ENCODE results near the gene NCKAP5. TPM values are rescaled to one million over a fixed set of nuclear protein-coding genes. Genes with fewer than 3 reads are reported as not detected.

The NCKAP5 gene
- total and polyA plus RNA-seq, 2 experiments from 2014 or later: 2.2 to 5.5 TPM

DNA sequence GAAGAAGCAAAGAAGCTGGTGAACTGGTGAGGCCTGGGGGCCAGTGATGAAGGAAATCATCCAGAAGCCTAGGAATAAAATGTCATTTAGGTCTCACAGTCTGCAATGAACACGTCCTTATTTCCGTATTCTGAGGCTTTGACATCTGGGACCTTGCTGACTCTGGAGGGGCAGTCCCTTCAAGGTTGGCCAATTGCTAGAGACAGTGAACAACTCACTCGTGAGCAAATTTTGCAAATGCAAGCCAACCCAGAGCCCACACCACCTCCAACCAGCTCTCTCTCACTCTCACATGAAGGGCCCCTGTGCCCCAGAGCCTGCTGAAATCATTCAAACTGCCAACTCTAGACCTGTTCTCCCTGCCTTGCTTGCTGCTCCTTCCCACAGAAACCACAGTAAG is 619.2 kb downstream of the NCKAP5 start:
- H3K27ac ChIP-seq: no peak overlapping the region
- no peaks in the 10 kb centered on the region for H3K9me2 ChIP-seq (replicated peaks; ENCODE audit: insufficient read depth)
- H3K79me2 ChIP-seq: no peaks in the 10 kb centered on the region
- no peak for DNase-seq (ENCODE audit: low spot score)
- H3K4me1 ChIP-seq (ENCODE audit: insufficient read depth): no peaks in the 10 kb centered on the region
- H3K27me3 ChIP-seq: no peaks in the 10 kb centered on the region
- WGBS (ENCODE audit: low lambda C conversion rate, missing lambda C conversion rate): 81% methylated on average over 3 of the region's 3 CpGs
- no peak overlapping the region for H2AFZ ChIP-seq
- no peak overlapping the region for H3K4me2 ChIP-seq
- H3K9me3 ChIP-seq (ENCODE audit: low read depth): no peaks in the 10 kb centered on the region
- no peak overlapping the region for H3K4me3 ChIP-seq
- H3K36me3 ChIP-seq (replicated peaks; ENCODE audit: insufficient read depth, low read depth): no peaks in the 10 kb centered on the region
- no peaks in the 10 kb centered on the region for H4K20me1 ChIP-seq (ENCODE audit: insufficient read depth, poor library complexity, severe bottlenecking)
- TF ChIP-seq, protein P1, sequence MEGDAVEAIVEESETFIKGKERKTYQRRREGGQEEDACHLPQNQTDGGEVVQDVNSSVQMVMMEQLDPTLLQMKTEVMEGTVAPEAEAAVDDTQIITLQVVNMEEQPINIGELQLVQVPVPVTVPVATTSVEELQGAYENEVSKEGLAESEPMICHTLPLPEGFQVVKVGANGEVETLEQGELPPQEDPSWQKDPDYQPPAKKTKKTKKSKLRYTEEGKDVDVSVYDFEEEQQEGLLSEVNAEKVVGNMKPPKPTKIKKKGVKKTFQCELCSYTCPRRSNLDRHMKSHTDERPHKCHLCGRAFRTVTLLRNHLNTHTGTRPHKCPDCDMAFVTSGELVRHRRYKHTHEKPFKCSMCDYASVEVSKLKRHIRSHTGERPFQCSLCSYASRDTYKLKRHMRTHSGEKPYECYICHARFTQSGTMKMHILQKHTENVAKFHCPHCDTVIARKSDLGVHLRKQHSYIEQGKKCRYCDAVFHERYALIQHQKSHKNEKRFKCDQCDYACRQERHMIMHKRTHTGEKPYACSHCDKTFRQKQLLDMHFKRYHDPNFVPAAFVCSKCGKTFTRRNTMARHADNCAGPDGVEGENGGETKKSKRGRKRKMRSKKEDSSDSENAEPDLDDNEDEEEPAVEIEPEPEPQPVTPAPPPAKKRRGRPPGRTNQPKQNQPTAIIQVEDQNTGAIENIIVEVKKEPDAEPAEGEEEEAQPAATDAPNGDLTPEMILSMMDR (IDR thresholded peaks at IDR 0.05; ENCODE audit: poor library complexity): no peak
- TF ChIP-seq EZH2 (IDR thresholded peaks at IDR 0.05; ENCODE audit: borderline replicate concordance) (no peak), EZH2phosphoT487 (IDR thresholded peaks at IDR 0.05; ENCODE audit: low read depth, severe bottlenecking, unreplicated experiment) (no peak)

DNA sequence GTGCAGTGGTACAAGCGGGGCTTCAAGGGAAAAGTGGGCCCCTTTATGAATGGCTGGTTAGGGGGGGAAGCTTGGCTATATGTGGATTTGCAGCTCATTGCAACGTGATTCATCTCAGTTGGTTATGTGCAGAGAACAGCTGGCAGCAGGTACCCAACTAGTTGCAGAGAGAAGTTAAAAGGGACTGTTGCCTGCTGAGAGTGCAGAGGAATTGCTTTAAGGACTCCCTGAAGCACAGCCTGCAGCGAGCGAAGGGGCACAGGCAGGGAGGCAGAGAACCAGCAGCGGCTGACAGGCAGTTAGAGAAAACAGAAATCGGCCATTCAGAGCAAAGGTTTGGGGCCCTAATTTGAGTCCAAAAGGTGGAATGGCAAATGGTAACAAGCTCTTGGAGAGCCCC is 620.1 kb downstream of the NCKAP5 start:
- DNase-seq (ENCODE audit: low spot score): no peak
- H4K20me1 ChIP-seq (ENCODE audit: insufficient read depth, poor library complexity, severe bottlenecking): no peaks in the 10 kb centered on the region
- no peaks in the 10 kb centered on the region for H3K4me1 ChIP-seq (ENCODE audit: insufficient read depth)
- H3K9me2 ChIP-seq (replicated peaks; ENCODE audit: insufficient read depth): no peaks in the 10 kb centered on the region
- H3K4me2 ChIP-seq: no peak overlapping the region
- 85% methylated on average over 6 of the region's 6 CpGs for WGBS (ENCODE audit: low lambda C conversion rate, missing lambda C conversion rate)
- no peaks in the 10 kb centered on the region for H3K79me2 ChIP-seq
- no peak for TF ChIP-seq EZH2 (IDR thresholded peaks at IDR 0.05; ENCODE audit: borderline replicate concordance)
- TF ChIP-seq, protein P1 (IDR thresholded peaks at IDR 0.05; ENCODE audit: poor library complexity): no peak
- H3K36me3 ChIP-seq (replicated peaks; ENCODE audit: insufficient read depth, low read depth): no peaks in the 10 kb centered on the region
- H3K27me3 ChIP-seq: no peaks in the 10 kb centered on the region
- no peak overlapping the region for H2AFZ ChIP-seq
- H3K27ac ChIP-seq: no peak overlapping the region
- H3K4me3 ChIP-seq: no peak overlapping the region
- no peaks in the 10 kb centered on the region for H3K9me3 ChIP-seq (ENCODE audit: low read depth)

DNA sequence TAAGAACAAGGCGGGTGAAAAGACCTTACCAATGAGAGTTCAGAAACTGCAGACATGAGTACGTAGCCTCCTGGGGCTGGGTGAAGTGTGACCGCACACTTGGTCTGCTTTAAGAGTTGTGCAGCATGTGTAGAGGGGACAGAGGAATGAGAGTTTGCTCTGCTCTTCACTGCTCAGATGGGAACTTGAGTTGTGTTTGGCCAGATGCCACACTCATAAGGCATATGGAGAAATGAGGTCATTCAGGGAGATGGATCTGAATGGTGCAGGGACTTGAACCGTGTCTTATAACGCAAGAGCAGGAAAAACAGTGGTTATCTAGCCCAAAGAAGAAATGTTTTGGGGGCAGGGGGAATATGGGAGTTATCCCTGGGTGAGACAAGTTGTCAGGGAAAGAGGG is 624.4 kb downstream of the NCKAP5 start:
- WGBS (ENCODE audit: low lambda C conversion rate, missing lambda C conversion rate): 92% methylated on average over 5 of the region's 5 CpGs

More for the DNA sequence above, 624.4 kb downstream of the NCKAP5 start:
- Histone ChIP-seq H3K9me3 (ENCODE audit: low read depth) (no peaks in the 10 kb centered on the region), H3K4me3 (no peak overlapping the region), H4K20me1 (ENCODE audit: insufficient read depth, poor library complexity, severe bottlenecking) (no peaks in the 10 kb centered on the region), H3K36me3 (replicated peaks; ENCODE audit: insufficient read depth, low read depth) (no peaks in the 10 kb centered on the region), H3K27me3 (no peaks in the 10 kb centered on the region), H2AFZ (no peak overlapping the region), H3K4me2 (no peak overlapping the region), H3K9me2 (replicated peaks; ENCODE audit: insufficient read depth) (no peaks in the 10 kb centered on the region), H3K27ac (no peak overlapping the region), H3K4me1 (ENCODE audit: insufficient read depth) (no peaks in the 10 kb centered on the region), H3K79me2 (no peaks in the 10 kb centered on the region)
- DNase-seq (ENCODE audit: low spot score): no peak
- no peak for TF ChIP-seq EZH2 (IDR thresholded peaks at IDR 0.05; ENCODE audit: borderline replicate concordance)
- TF ChIP-seq, protein P1 (IDR thresholded peaks at IDR 0.05; ENCODE audit: poor library complexity): no peak
- no peak for TF ChIP-seq EZH2phosphoT487 (IDR thresholded peaks at IDR 0.05; ENCODE audit: low read depth, severe bottlenecking, unreplicated experiment)
